ENCODE measurements around the gene SPATA33. TPM values are rescaled to one million over a fixed set of nuclear protein-coding genes. Genes with fewer than 3 reads are reported as not detected.

Gene SPATA33
- total RNA-seq, 2 donors from 2014 or later = 1.1 to 2.2 TPM

GRCh38 chr16:89700649-89701424 lies 43.2 kb downstream of the SPATA33 start:
- no peaks in the 10 kb centered on the region for H3K27me3 ChIP-seq
- DNase-seq (ENCODE audit: low spot score) = no peak
- no peaks in the 10 kb centered on the region for H3K36me3 ChIP-seq
- H3K4me3 ChIP-seq = peak overlapping the region; percentile 72 to 74
- peak overlapping the region; percentile 86 for H3K27ac ChIP-seq
- H3K4me1 ChIP-seq = peaks cover 0 to 26% of the 10 kb centered on the region in 2 donors
- TF ChIP-seq CTCF (IDR thresholded peaks at IDR 0.05) = peak in 1 of 2 donors; percentile 44
- H3K9me3 ChIP-seq = no peaks in the 10 kb centered on the region

- Histone ChIP-seq H3K36me3 (no peaks in the 10 kb centered on the region), H3K9me3 (no peaks in the 10 kb centered on the region), H3K4me1 (peaks cover 0 to 34% of the 10 kb centered on the region in 2 donors), H3K27ac (peak within 1 kb of the TSS; percentile 86), H3K27me3 (no peaks in the 10 kb centered on the region), H3K4me3 (peak within 1 kb of the TSS; percentile 72 to 74)
- TF ChIP-seq CTCF (IDR thresholded peaks at IDR 0.05) = no peak
- peak; percentile 84 for DNase-seq (ENCODE audit: low spot score)
Measured at GRCh38 chr16:89701425-89702406, 44.1 kb downstream of the SPATA33 start, which contains the start of gene SPATA2L. Gene SPATA2L, minus strand, starts transcription at chr16:89701705. Its CDS starts 473 bp downstream, at chr16:89701232.

- no peaks in the 10 kb centered on the region for H3K27me3 ChIP-seq
- H3K27ac ChIP-seq = no peak overlapping the region
- no peaks in the 10 kb centered on the region for H3K36me3 ChIP-seq
- no peak overlapping the region for H3K4me3 ChIP-seq
- TF ChIP-seq CTCF (IDR thresholded peaks at IDR 0.05) = no peak
- no peak for DNase-seq (ENCODE audit: low spot score)
- no peaks in the 10 kb centered on the region for H3K9me3 ChIP-seq
- peaks cover 0 to 35% of the 10 kb centered on the region in 2 donors for H3K4me1 ChIP-seq
Measured at GRCh38 chr16:89704281-89704680, 46.6 kb downstream of the SPATA33 start.

GRCh38 chr16:89705006-89705405 lies 47.4 kb downstream of the SPATA33 start:
- Histone ChIP-seq H3K9me3 (no peaks in the 10 kb centered on the region), H3K4me3 (no peak overlapping the region), H3K27ac (no peak overlapping the region), H3K36me3 (no peaks in the 10 kb centered on the region), H3K4me1 (peaks cover 0 to 29% of the 10 kb centered on the region in 2 donors), H3K27me3 (no peaks in the 10 kb centered on the region)
- no peak for DNase-seq (ENCODE audit: low spot score)
- no peak for TF ChIP-seq CTCF (IDR thresholded peaks at IDR 0.05)

GRCh38 chr16:89706518-89707260 lies 49.1 kb downstream of the SPATA33 start:
- TF ChIP-seq CTCF (IDR thresholded peaks at IDR 0.05) = no peak
- H3K27me3 ChIP-seq = no peaks in the 10 kb centered on the region
- no peak overlapping the region for H3K27ac ChIP-seq
- no peaks in the 10 kb centered on the region for H3K9me3 ChIP-seq
- H3K4me3 ChIP-seq = no peak overlapping the region
- no peak for DNase-seq (ENCODE audit: low spot score)
- H3K4me1 ChIP-seq = peaks cover 0 to 19% of the 10 kb centered on the region in 2 donors
- no peaks in the 10 kb centered on the region for H3K36me3 ChIP-seq
